Esophagus muscularis mucosa (tissue), 3 donors: ENCODE results near the gene ANKS1B.

Source experiments
- POLR2A ChIP-seq: fragments of 450-650 bp; IDR thresholded peaks from one replicate; pipeline ENCODE4 v1.6.1; 2017; ENCODE audit warnings: antibody characterized with exemption, moderate library complexity, mild to moderate bottlenecking, low read depth
- POLR2AphosphoS5 ChIP-seq, 2 donors: sonication (generic); formaldehyde crosslinking; IDR thresholded peaks; one replicate each; pipeline ENCODE4 v1.6.1; 2017; ENCODE audit warnings: antibody characterized with exemption in 2 of 2
- TF ChIP-seq, protein P1 (sequence below), 3 experiments: fragments of 200-600 bp in 2 of 3; fragments of 450-650 bp in 1 of 3; sonication (generic) in 2 of 3; IDR thresholded peaks; one replicate each; pipeline ENCODE4 v1.5.1; 2017 to 2019; ENCODE audit warnings: antibody characterized with exemption in 3 of 3, mild to moderate bottlenecking in 2 of 3, moderate library complexity in 1 of 3

DNA sequence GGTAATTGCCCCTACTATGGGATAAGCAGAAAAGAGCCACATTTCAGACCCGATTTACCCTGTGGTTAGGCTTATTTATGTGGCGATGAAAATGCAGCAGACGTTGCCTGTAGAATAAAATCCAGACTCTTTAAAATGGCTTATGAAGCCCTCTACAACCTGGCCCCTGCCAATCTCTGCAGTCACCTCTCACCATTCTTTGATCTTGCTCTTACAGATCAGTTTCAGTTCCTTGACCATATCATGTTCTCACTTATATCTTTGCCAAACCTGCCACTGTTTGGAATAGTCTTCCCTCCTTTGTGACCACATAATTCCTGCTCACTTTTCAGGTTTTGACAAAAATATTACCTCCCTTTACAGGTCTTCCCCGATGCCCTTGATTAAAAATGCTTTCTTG lies 601.5 kb downstream of the ANKS1B start:
- TF ChIP-seq, protein P1, sequence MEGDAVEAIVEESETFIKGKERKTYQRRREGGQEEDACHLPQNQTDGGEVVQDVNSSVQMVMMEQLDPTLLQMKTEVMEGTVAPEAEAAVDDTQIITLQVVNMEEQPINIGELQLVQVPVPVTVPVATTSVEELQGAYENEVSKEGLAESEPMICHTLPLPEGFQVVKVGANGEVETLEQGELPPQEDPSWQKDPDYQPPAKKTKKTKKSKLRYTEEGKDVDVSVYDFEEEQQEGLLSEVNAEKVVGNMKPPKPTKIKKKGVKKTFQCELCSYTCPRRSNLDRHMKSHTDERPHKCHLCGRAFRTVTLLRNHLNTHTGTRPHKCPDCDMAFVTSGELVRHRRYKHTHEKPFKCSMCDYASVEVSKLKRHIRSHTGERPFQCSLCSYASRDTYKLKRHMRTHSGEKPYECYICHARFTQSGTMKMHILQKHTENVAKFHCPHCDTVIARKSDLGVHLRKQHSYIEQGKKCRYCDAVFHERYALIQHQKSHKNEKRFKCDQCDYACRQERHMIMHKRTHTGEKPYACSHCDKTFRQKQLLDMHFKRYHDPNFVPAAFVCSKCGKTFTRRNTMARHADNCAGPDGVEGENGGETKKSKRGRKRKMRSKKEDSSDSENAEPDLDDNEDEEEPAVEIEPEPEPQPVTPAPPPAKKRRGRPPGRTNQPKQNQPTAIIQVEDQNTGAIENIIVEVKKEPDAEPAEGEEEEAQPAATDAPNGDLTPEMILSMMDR (IDR thresholded peaks at IDR 0.05), result no peak
- TF ChIP-seq POLR2AphosphoS5 (IDR thresholded peaks at IDR 0.05), result no peak
- no peak for TF ChIP-seq POLR2A
